H9 (cell line): ENCODE results near the gene RBM8A. TPM values are rescaled to one million over a fixed set of nuclear protein-coding genes. Genes with fewer than 3 reads are reported as not detected.

Experiments
- DNase-seq: peaks from one replicate; pipeline ENCODE4 v3.0.0-alpha.2; 2017
- H2AFZ ChIP-seq: one replicate; pipeline ENCODE4 v1.6.1; 2013; ENCODE audit warnings: mild to moderate bottlenecking, low read length, control low read depth, moderate library complexity
- H2AK5ac ChIP-seq: 2 replicates; pipeline ENCODE4 v1.6.1; 2013; ENCODE audit warnings: low read length, control low read depth, mixed read lengths; ENCODE audit not compliant: insufficient read length
- H2BK120ac ChIP-seq: one replicate; pipeline ENCODE4 v1.6.1; 2013; ENCODE audit warnings: low read depth, mild to moderate bottlenecking, low read length, control low read depth, inconsistent platforms; ENCODE audit not compliant: poor library complexity, severe bottlenecking
- H2BK12ac ChIP-seq: 2 replicates; pipeline ENCODE4 v1.6.1; 2013; ENCODE audit warnings: low read length, control low read depth, mixed read lengths, low read depth; ENCODE audit not compliant: insufficient read length
- H2BK15ac ChIP-seq: 2 replicates; pipeline ENCODE4 v1.6.1; 2013; ENCODE audit warnings: low read depth, low read length, control low read depth
- H2BK20ac ChIP-seq: one replicate; pipeline ENCODE4 v1.6.1; 2013; ENCODE audit warnings: low read depth, mild to moderate bottlenecking, low read length, control low read depth, inconsistent platforms; ENCODE audit not compliant: poor library complexity, severe bottlenecking
- H2BK5ac ChIP-seq: 2 replicates; pipeline ENCODE4 v1.6.1; 2013; ENCODE audit warnings: low read length, control low read depth, mixed read lengths; ENCODE audit not compliant: insufficient read length
- H3K14ac ChIP-seq: 2 replicates; pipeline ENCODE4 v1.6.1; 2013; ENCODE audit warnings: low read length, control low read depth; ENCODE audit not compliant: insufficient read depth
- H3K18ac ChIP-seq: 2 replicates; pipeline ENCODE4 v1.6.1; 2013; ENCODE audit warnings: low read depth, mild to moderate bottlenecking, mixed read lengths, low read length, control low read depth; ENCODE audit not compliant: insufficient read length
- H3K23ac ChIP-seq: 2 replicates; pipeline ENCODE4 v1.6.1; 2013; ENCODE audit warnings: low read length, control low read depth, mixed read lengths, low read depth; ENCODE audit not compliant: insufficient read length
- H3K23me2 ChIP-seq: 2 replicates; pipeline ENCODE4 v1.6.1; 2013; ENCODE audit warnings: low read depth, mild to moderate bottlenecking, mixed read lengths, low read length, control low read depth; ENCODE audit not compliant: insufficient read length, poor library complexity, severe bottlenecking
- H3K27ac ChIP-seq: 2 replicates; pipeline ENCODE4 v1.5.1; 2013; ENCODE audit warnings: low read length, control low read depth, mixed read lengths, low read depth; ENCODE audit not compliant: insufficient read length
- H3K27me3 ChIP-seq: 2 replicates; pipeline ENCODE4 v1.6.1; 2013; ENCODE audit warnings: low read length, control low read depth, inconsistent platforms; ENCODE audit not compliant: insufficient read depth
- H3K4ac ChIP-seq: 2 replicates; pipeline ENCODE4 v1.6.1; 2013; ENCODE audit warnings: low read depth, mild to moderate bottlenecking, control low read depth, inconsistent platforms, low read length, moderate library complexity
- H3K4me1 ChIP-seq: 2 replicates; pipeline ENCODE4 v1.6.1; 2013; ENCODE audit warnings: low read length, control low read depth, inconsistent platforms; ENCODE audit not compliant: insufficient read depth
- H3K4me2 ChIP-seq: 2 replicates; pipeline ENCODE4 v1.6.1; 2013; ENCODE audit warnings: low read length, control low read depth, mixed read lengths; ENCODE audit not compliant: insufficient read length, insufficient read depth
- H3K56ac ChIP-seq: 2 replicates; pipeline ENCODE4 v1.6.1; 2013; ENCODE audit warnings: low read depth, mild to moderate bottlenecking, mixed read lengths, low read length, control low read depth; ENCODE audit not compliant: insufficient read length
- H3K79me1 ChIP-seq: 2 replicates; pipeline ENCODE4 v1.6.1; 2013; ENCODE audit warnings: low read depth, mild to moderate bottlenecking, moderate library complexity, low read length, control low read depth, inconsistent platforms; ENCODE audit not compliant: insufficient read depth, poor library complexity, severe bottlenecking
- H3K79me2 ChIP-seq: 2 replicates; pipeline ENCODE4 v1.6.1; 2013; ENCODE audit warnings: low read length, control low read depth, inconsistent platforms; ENCODE audit not compliant: insufficient read depth
- H3K9ac ChIP-seq: 2 replicates; pipeline ENCODE4 v1.6.1; 2013; ENCODE audit warnings: low read length, control low read depth, mixed read lengths; ENCODE audit not compliant: insufficient read length; ENCODE audit errors: extremely low read depth
- H3K9me3 ChIP-seq: one replicate; pipeline ENCODE4 v1.6.1; 2013; ENCODE audit warnings: low read depth, low read length, inconsistent platforms; ENCODE audit not compliant: control insufficient read depth
- H3T11ph ChIP-seq: one replicate; pipeline ENCODE4 v1.6.1; 2013; ENCODE audit warnings: mild to moderate bottlenecking, low read length, control low read depth, inconsistent platforms
- H4K20me1 ChIP-seq: one replicate; pipeline ENCODE4 v1.6.1; 2013; ENCODE audit not compliant: control insufficient read depth, insufficient read length, insufficient read depth
- H4K5ac ChIP-seq: 2 replicates; pipeline ENCODE4 v1.6.1; 2013; ENCODE audit warnings: low read depth, mild to moderate bottlenecking, mixed read lengths, low read length, control low read depth; ENCODE audit not compliant: insufficient read length
- H4K8ac ChIP-seq: replicated peaks from 2 replicates; pipeline ENCODE4 v1.6.1; 2013; ENCODE audit warnings: low read length, control low read depth, mixed read lengths, low read depth; ENCODE audit not compliant: insufficient read length
- H4K91ac ChIP-seq: 2 replicates; pipeline ENCODE4 v1.6.1; 2013; ENCODE audit warnings: low read depth, mild to moderate bottlenecking, moderate library complexity, mixed read lengths, low read length, control low read depth; ENCODE audit not compliant: insufficient read length
- H3K27ac Mint-ChIP-seq, 3 experiments: 2 replicates in 2 of 3; 3 replicates in 1 of 3; pipeline ENCODE4 v1.8.0; 2020 to 2021; ENCODE audit warnings: mixed read lengths in 3 of 3, mild to moderate bottlenecking in 1 of 3, moderate library complexity in 1 of 3
- H3K27me3 Mint-ChIP-seq: 2 replicates; pipeline ENCODE4 v1.8.0; 2021; ENCODE audit warnings: low read depth, mild to moderate bottlenecking, moderate library complexity, mixed read lengths
- H3K36me3 Mint-ChIP-seq, 3 experiments: 2 replicates in 2 of 3; 3 replicates in 1 of 3; pipeline ENCODE4 v1.8.0; 2020 to 2021; ENCODE audit warnings: low read depth in 3 of 3, mixed read lengths in 3 of 3; ENCODE audit not compliant: insufficient read depth in 1 of 3
- H3K4me1 Mint-ChIP-seq, 2 experiments: 2 replicates each; pipeline ENCODE4 v1.8.0; 2020; ENCODE audit warnings: mixed read lengths in 2 of 2
- H3K4me3 Mint-ChIP-seq, 2 experiments: 2 replicates in 1 of 2; 3 replicates in 1 of 2; pipeline ENCODE4 v1.8.0; 2020 to 2021; ENCODE audit warnings: mild to moderate bottlenecking in 2 of 2, mixed read lengths in 2 of 2, moderate library complexity in 1 of 2
- H3K9me3 Mint-ChIP-seq, 2 experiments: 2 replicates in 1 of 2; 3 replicates in 1 of 2; pipeline ENCODE4 v1.8.0; 2020; ENCODE audit warnings: mild to moderate bottlenecking in 2 of 2, mixed read lengths in 2 of 2, moderate library complexity in 1 of 2
- WGBS: extraction: QIAGEN DNeasy Blood & Tissue Kit; methylation state at CpG from one replicate; pipeline ENCODE4 v1.1.7; 2013; ENCODE audit warnings: missing lambda C conversion rate, low lambda C conversion rate, mixed read lengths; ENCODE audit not compliant: insufficient read length; ENCODE audit errors: extremely low coverage; 5-methylcytosine and 5-hydroxymethylcytosine counted together
- total RNA-seq: library from RNA; stranded (reverse); gene quantifications from 2 replicates; pipeline ENCODE4 v1.2.1, GENCODE V29; 2021
- TF ChIP-seq, protein P1 (sequence below): fragments of 200-600 bp; sonication (generic); conservative IDR thresholded peaks from 3 replicates; pipeline ENCODE4 v1.8.0; 2021; ENCODE audit warnings: antibody characterized with exemption, mild to moderate bottlenecking

Gene RBM8A
- total RNA-seq, 1 experiment from 2014 or later: 298 TPM

- no CpG with 5 or more reads among the region's 11 CpGs for WGBS
- Histone ChIP-seq H3K27ac (no peak overlapping the region), H4K20me1 (no peaks in the 10 kb centered on the region), H3K9ac (no peak overlapping the region), H4K5ac (no peak overlapping the region), H2BK20ac (no peak overlapping the region), H2BK120ac (no peak overlapping the region), H4K8ac (no peak overlapping the region), H3K14ac (no peak overlapping the region), H2BK12ac (no peak overlapping the region), H3K27me3 (no peaks in the 10 kb centered on the region), H3K79me1 (no peaks in the 10 kb centered on the region), H4K91ac (no peak overlapping the region), H3K79me2 (no peaks in the 10 kb centered on the region), H3K23me2 (no peaks in the 10 kb centered on the region), H3K9me3 (no peaks in the 10 kb centered on the region), H2BK15ac (no peak overlapping the region), H3T11ph (no peak overlapping the region), H3K18ac (no peak overlapping the region), H3K4me1 (no peaks in the 10 kb centered on the region), H3K4ac (no peak overlapping the region), H3K4me2 (no peak overlapping the region), H3K56ac (no peak overlapping the region), H2AFZ (no peak overlapping the region), H2BK5ac (no peak overlapping the region), H3K23ac (no peak overlapping the region), H2AK5ac (no peak overlapping the region)
- TF ChIP-seq, protein P1, sequence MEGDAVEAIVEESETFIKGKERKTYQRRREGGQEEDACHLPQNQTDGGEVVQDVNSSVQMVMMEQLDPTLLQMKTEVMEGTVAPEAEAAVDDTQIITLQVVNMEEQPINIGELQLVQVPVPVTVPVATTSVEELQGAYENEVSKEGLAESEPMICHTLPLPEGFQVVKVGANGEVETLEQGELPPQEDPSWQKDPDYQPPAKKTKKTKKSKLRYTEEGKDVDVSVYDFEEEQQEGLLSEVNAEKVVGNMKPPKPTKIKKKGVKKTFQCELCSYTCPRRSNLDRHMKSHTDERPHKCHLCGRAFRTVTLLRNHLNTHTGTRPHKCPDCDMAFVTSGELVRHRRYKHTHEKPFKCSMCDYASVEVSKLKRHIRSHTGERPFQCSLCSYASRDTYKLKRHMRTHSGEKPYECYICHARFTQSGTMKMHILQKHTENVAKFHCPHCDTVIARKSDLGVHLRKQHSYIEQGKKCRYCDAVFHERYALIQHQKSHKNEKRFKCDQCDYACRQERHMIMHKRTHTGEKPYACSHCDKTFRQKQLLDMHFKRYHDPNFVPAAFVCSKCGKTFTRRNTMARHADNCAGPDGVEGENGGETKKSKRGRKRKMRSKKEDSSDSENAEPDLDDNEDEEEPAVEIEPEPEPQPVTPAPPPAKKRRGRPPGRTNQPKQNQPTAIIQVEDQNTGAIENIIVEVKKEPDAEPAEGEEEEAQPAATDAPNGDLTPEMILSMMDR: no peak
- H3K4me1 Mint-ChIP-seq: peaks cover 7% of the 10 kb centered on the region in 2 experiments
- DNase-seq: no peak
- peaks cover 0 to 8% (median 5%) of the 10 kb centered on the region in 3 experiments; a peak in 5 of 7 replicates for H3K36me3 Mint-ChIP-seq
- no peak overlapping the region for H3K27ac Mint-ChIP-seq
- H3K27me3 Mint-ChIP-seq: peaks cover 8% of the 10 kb centered on the region
- no peaks in the 10 kb centered on the region for H3K9me3 Mint-ChIP-seq
- no peak overlapping the region for H3K4me3 Mint-ChIP-seq
These were observed 15.1 kb downstream of the RBM8A start for GRCh38 chr1:145912128-145912641.
